Prostate gland (tissue), 2 donors: ENCODE data around the gene DDX31.

Experiments
- POLR2A ChIP-seq: fragments of 450-650 bp; IDR thresholded peaks from one replicate; pipeline ENCODE4 v1.6.1; 2016; ENCODE audit warnings: antibody characterized with exemption, mild to moderate bottlenecking
- POLR2AphosphoS5 ChIP-seq: sonication (generic); formaldehyde crosslinking; IDR thresholded peaks from one replicate; pipeline ENCODE4 v1.6.1; 2017; ENCODE audit warnings: antibody characterized with exemption
- TF ChIP-seq, protein P1 (sequence below), 4 experiments: fragments of 200-600 bp in 2 of 4; fragments of 450-650 bp in 2 of 4; sonication (generic) in 2 of 4; IDR thresholded peaks; 1 replicate in 3 of 4; 2 replicates in 1 of 4; pipeline ENCODE4 v1.5.1; 2016 to 2019; ENCODE audit warnings: antibody characterized with exemption in 4 of 4, mild to moderate bottlenecking in 2 of 4, moderate library complexity in 2 of 4

DNA sequence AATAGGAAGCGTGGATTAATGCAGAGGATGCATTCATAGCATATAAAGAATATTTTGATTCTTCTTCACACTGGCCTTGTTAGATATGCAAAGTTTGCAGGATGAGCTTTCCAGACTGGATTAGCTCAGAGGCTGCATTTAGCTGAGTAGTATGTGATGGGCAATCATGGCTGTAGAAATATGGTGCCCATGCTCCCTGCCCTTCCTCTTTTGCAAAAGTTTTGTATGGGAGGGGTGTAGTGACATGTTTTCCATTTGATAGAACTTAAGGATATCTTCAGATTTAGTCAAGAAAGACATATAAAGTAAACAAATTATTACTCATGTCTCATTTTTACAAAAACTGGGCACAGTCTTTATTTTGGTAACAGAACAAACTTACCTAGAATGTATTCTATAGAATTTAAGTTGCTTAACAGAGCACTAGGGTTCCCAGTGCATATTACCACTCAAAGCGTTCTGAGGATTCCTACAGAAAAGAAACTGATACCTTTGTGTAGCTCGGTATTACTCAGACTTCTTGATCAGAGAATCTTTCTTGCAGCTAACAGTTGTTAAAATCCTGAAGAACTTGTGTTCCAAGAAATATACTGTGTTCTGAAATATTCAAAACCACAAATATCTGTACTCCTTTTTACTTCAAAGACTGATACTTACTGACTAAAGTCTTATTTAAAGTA is 10.3 kb upstream of the DDX31 start:
- TF ChIP-seq, protein P1, sequence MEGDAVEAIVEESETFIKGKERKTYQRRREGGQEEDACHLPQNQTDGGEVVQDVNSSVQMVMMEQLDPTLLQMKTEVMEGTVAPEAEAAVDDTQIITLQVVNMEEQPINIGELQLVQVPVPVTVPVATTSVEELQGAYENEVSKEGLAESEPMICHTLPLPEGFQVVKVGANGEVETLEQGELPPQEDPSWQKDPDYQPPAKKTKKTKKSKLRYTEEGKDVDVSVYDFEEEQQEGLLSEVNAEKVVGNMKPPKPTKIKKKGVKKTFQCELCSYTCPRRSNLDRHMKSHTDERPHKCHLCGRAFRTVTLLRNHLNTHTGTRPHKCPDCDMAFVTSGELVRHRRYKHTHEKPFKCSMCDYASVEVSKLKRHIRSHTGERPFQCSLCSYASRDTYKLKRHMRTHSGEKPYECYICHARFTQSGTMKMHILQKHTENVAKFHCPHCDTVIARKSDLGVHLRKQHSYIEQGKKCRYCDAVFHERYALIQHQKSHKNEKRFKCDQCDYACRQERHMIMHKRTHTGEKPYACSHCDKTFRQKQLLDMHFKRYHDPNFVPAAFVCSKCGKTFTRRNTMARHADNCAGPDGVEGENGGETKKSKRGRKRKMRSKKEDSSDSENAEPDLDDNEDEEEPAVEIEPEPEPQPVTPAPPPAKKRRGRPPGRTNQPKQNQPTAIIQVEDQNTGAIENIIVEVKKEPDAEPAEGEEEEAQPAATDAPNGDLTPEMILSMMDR (IDR thresholded peaks at IDR 0.05), result no peak
- no peak for TF ChIP-seq POLR2A
- TF ChIP-seq POLR2AphosphoS5, result no peak
